Measurements from ENCODE around the gene SARNP. TPM values are rescaled to one million over a fixed set of nuclear protein-coding genes. Genes with fewer than 3 reads are reported as not detected.

SARNP gene
- total RNA-seq, 5 donors from 2014 or later (not counting 1 experiment from before 2014, with no cell fraction given): 36.9 to 50.3 (median 46.8) TPM

DNA sequence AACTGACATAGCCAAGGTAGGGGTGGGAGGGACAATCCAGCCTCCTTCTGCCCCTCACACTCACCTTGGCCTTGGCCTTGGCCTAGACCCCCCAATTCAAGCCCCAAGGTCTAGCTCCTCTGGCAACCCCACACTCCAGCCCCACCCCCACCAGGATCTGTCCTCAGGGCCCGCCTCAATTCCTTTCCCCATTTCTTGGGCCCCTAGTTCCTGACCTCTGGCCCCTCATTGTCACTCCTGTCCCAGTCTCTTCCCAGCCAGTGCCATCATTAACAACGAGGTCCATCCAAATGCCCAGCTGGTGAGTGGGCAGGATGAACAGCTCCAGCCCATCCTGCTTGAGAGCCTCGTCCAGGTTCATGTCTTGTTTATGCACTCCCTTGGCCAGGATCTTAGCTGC, 81.4 kb downstream of the SARNP start:
- Mint-ChIP-seq H3K36me3 (no peaks in the 10 kb centered on the region), H3K4me3 (no peak overlapping the region), H3K9me3 (no peaks in the 10 kb centered on the region), H3K27ac (peak overlapping the region in 1 of 2 donors; percentile 52), H3K27me3 (no peaks in the 10 kb centered on the region), H3K4me1 (peaks cover 18 to 22% (median 22%) of the 10 kb centered on the region in 3 donors)
- Histone ChIP-seq H3K27ac (ENCODE audit: low read length) (no peak overlapping the region), H3K9me3 (no peaks in the 10 kb centered on the region), H3K4me1 (ENCODE audit: control insufficient read depth in 1 of 2, extremely low read depth in 1 of 2, insufficient read depth in 2 of 2, low read length in 2 of 2) (peaks cover 6 to 26% of the 10 kb centered on the region in 2 experiments), H3K27me3 (replicated peaks in 1 of 2; ENCODE audit: control insufficient read depth in 2 of 2, extremely low read depth in 1 of 2, insufficient read depth in 2 of 2, low read length in 1 of 2) (no peaks in the 10 kb centered on the region), H3K4me3 (ENCODE audit: control insufficient read depth in 1 of 2, extremely low read depth in 1 of 2, low read length in 1 of 2) (no peak overlapping the region), H3K36me3 (ENCODE audit: control insufficient read depth in 2 of 2, extremely low read depth in 1 of 2, insufficient read depth in 1 of 2, low read length in 1 of 2) (no peaks in the 10 kb centered on the region)
- ATAC-seq (replicated peaks in 1 of 4) (no peak), DNase-seq (no peak)
- ChIA-PET CTCF (interaction anchor here in 1 of 2 donors (1.0 kb wide), 1 partner anchor 204 kb away, joined by 4 read pairs; no protein-coding TSS in a partner anchor), POLR2A (no interaction called here)
- WGBS (ENCODE audit: insufficient coverage): 86% methylated on average over 3 of the region's 3 CpGs

DNA sequence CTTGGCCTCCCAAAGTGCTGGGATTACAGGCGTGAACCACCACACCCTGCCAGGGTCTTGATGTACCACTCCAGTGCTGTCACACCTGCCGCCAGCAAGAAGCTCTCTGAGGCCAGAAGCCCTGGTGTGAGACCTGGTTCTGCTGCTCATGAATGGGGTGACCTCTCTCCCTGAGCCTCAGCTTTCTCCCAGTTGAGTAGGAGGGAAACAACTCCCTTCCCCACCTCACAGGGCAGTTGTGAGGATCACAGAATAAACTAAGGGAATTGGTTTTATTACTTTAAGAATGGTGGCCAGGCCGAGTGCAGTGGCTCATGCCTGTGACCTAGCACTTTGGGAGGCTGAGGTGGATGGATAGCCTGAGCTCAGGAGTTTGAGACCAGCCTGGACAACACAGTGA, 82.9 kb downstream of the SARNP start:
- Histone ChIP-seq H3K4me3 (ENCODE audit: control insufficient read depth in 1 of 2, extremely low read depth in 1 of 2, low read length in 1 of 2) (no peak overlapping the region), H3K27ac (ENCODE audit: low read length) (no peak overlapping the region), H3K9me3 (no peaks in the 10 kb centered on the region), H3K36me3 (ENCODE audit: control insufficient read depth in 2 of 2, extremely low read depth in 1 of 2, insufficient read depth in 1 of 2, low read length in 1 of 2) (no peaks in the 10 kb centered on the region), H3K4me1 (ENCODE audit: control insufficient read depth in 1 of 2, extremely low read depth in 1 of 2, insufficient read depth in 2 of 2, low read length in 2 of 2) (peaks cover 12 to 40% of the 10 kb centered on the region in 2 experiments), H3K27me3 (replicated peaks in 1 of 2; ENCODE audit: control insufficient read depth in 2 of 2, extremely low read depth in 1 of 2, insufficient read depth in 2 of 2, low read length in 1 of 2) (no peaks in the 10 kb centered on the region)
- H3K27me3 Mint-ChIP-seq: no peaks in the 10 kb centered on the region
- DNase-seq (no peak), ATAC-seq (replicated peaks in 1 of 4) (no peak)
- H3K27ac Mint-ChIP-seq: no peak overlapping the region
- H3K36me3 Mint-ChIP-seq: no peaks in the 10 kb centered on the region
- whole genome bisulfite sequencing (ENCODE audit: insufficient coverage): 100% methylated on average over 1 of the region's 3 CpGs
- POLR2A ChIA-PET: interaction anchor here in 1 of 2 donors (0.5 kb wide), 1 partner anchor 843 kb away, joined by 4 read pairs; no protein-coding TSS in a partner anchor
- H3K4me1 Mint-ChIP-seq: peaks cover 31 to 36% (median 35%) of the 10 kb centered on the region in 3 donors
- no peaks in the 10 kb centered on the region for H3K9me3 Mint-ChIP-seq
- H3K4me3 Mint-ChIP-seq: no peak overlapping the region
- CTCF ChIA-PET: interaction anchor here (0.6 to 1.8 kb wide), 3 partner anchors 13 to 218 kb away, joined by 3 to 6 read pairs (median 3); no protein-coding TSS in a partner anchor

DNA sequence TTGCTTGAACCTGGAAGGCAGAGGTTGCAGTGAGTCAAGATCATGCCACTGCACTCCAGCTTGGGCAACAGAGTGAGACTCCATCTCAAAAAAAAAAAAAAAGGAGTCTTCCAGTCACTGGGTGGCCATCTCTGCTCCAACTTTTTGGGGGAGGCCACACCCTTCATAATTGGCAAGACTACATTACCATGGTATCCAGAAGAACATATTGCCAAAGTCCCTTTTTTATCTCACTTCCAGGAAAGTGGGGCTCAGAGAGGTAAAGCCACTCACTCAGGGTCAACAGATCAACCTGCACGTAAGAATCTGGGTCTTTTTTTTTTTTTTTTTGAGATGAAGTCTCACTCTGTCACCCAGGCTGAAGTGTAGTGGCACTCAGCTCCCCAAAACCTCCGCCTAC, 83.7 kb downstream of the SARNP start:
- DNase-seq: no peak
- 83% methylated on average over 1 of the region's 2 CpGs for WGBS (ENCODE audit: insufficient coverage)
- Mint-ChIP-seq H3K36me3 (no peaks in the 10 kb centered on the region), H3K4me3 (no peak overlapping the region), H3K27ac (no peak overlapping the region), H3K9me3 (no peaks in the 10 kb centered on the region), H3K4me1 (peaks cover 33 to 39% (median 35%) of the 10 kb centered on the region in 3 donors), H3K27me3 (no peaks in the 10 kb centered on the region)
- POLR2A ChIA-PET: interaction anchor here (0.6 to 0.7 kb wide), 2 partner anchors 182 to 311 kb away, joined by 3 to 6 read pairs; no protein-coding TSS in a partner anchor
- ATAC-seq (replicated peaks in 1 of 4): no peak
- Histone ChIP-seq H3K9me3 (no peaks in the 10 kb centered on the region), H3K4me3 (ENCODE audit: control insufficient read depth in 1 of 2, extremely low read depth in 1 of 2, low read length in 1 of 2) (no peak overlapping the region), H3K36me3 (ENCODE audit: control insufficient read depth in 2 of 2, extremely low read depth in 1 of 2, insufficient read depth in 1 of 2, low read length in 1 of 2) (no peaks in the 10 kb centered on the region), H3K27me3 (replicated peaks in 1 of 2; ENCODE audit: control insufficient read depth in 2 of 2, extremely low read depth in 1 of 2, insufficient read depth in 2 of 2, low read length in 1 of 2) (no peaks in the 10 kb centered on the region), H3K27ac (ENCODE audit: low read length) (no peak overlapping the region), H3K4me1 (ENCODE audit: control insufficient read depth in 1 of 2, extremely low read depth in 1 of 2, insufficient read depth in 2 of 2, low read length in 2 of 2) (peaks cover 12 to 44% of the 10 kb centered on the region in 2 experiments)
- CTCF ChIA-PET: interaction anchor here in 1 of 2 donors (0.6 to 1.8 kb wide), 3 partner anchors 9 to 219 kb away, joined by 3 to 6 read pairs (median 4); no protein-coding TSS in a partner anchor

DNA sequence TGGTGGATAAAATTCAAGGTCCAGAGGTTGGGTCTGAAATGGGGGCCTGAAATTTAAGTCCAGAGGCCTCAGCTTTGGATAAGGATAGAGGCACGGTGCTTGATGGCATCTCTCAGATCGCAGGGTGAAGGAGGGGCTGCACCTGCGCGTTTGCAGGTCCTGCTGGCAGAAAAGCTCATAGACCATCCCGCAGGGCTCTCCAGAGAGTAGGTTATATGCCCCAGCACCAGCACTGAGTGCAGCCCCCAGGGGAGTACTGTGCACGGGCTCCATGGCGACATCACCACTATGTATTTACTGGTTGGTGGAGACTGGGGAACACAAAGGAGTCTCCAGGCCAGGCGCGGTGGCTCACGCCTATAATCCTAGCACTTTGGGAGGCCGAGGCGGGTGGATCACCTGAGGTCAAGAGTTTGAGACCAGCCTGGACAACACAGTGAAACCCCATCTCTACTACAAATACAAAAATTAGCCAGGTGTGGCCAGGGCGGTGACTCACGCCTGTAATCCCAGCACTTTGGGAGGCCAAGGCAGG, 84.4 kb downstream of the SARNP start:
- H3K4me1 Mint-ChIP-seq: peaks cover 27 to 32% (median 31%) of the 10 kb centered on the region in 3 donors

DNA sequence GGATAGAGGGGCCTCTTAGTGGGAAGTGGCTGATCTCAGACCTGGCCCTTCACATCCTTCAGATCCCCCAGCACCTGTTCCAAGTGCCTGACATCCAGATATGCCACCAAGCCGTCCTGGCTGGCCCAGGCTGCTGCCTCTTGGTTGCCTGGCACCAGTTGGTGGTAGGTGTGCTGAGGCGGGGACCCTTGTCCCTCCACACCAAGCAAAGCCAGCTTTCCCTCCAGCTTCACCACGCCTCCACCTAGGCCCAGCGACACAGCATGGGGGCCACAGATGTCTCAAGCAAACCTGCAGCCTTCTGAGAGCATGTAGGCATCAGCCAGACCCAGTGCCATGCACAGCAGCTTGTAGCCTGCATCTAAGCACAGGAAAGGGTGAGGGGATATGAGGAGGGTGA, 85.2 kb downstream of the SARNP start:
- ChIA-PET CTCF (no interaction called here), POLR2A (no interaction called here)
- no peaks in the 10 kb centered on the region for H3K9me3 ChIP-seq
- no peaks in the 10 kb centered on the region for H3K9me3 Mint-ChIP-seq
- H3K27me3 ChIP-seq (replicated peaks in 1 of 2; ENCODE audit: control insufficient read depth in 2 of 2, extremely low read depth in 1 of 2, insufficient read depth in 2 of 2, low read length in 1 of 2): no peaks in the 10 kb centered on the region
- H3K4me3 ChIP-seq (ENCODE audit: control insufficient read depth in 1 of 2, extremely low read depth in 1 of 2, low read length in 1 of 2): no peak overlapping the region
- no peaks in the 10 kb centered on the region for H3K36me3 Mint-ChIP-seq
- H3K36me3 ChIP-seq (ENCODE audit: control insufficient read depth in 2 of 2, extremely low read depth in 1 of 2, insufficient read depth in 1 of 2, low read length in 1 of 2): no peaks in the 10 kb centered on the region
- no peak for ATAC-seq (replicated peaks in 1 of 4)
- peaks cover 24 to 30% (median 29%) of the 10 kb centered on the region in 3 donors for H3K4me1 Mint-ChIP-seq
- H3K4me3 Mint-ChIP-seq: no peak overlapping the region
- H3K27ac Mint-ChIP-seq: no peak overlapping the region
- 92% methylated on average over 2 of the region's 4 CpGs for WGBS (ENCODE audit: insufficient coverage)
- H3K27ac ChIP-seq (ENCODE audit: low read length): no peak overlapping the region
- no peak for DNase-seq
- peaks cover 9 to 41% of the 10 kb centered on the region in 2 experiments for H3K4me1 ChIP-seq (ENCODE audit: control insufficient read depth in 1 of 2, extremely low read depth in 1 of 2, insufficient read depth in 2 of 2, low read length in 2 of 2)
- no peaks in the 10 kb centered on the region for H3K27me3 Mint-ChIP-seq

More for the DNA sequence above, 84.4 kb downstream of the SARNP start:
- Histone ChIP-seq H3K9me3 (no peaks in the 10 kb centered on the region), H3K36me3 (ENCODE audit: control insufficient read depth in 2 of 2, extremely low read depth in 1 of 2, insufficient read depth in 1 of 2, low read length in 1 of 2) (no peaks in the 10 kb centered on the region), H3K4me1 (ENCODE audit: control insufficient read depth in 1 of 2, extremely low read depth in 1 of 2, insufficient read depth in 2 of 2, low read length in 2 of 2) (peaks cover 11 to 41% of the 10 kb centered on the region in 2 experiments), H3K27me3 (replicated peaks in 1 of 2; ENCODE audit: control insufficient read depth in 2 of 2, extremely low read depth in 1 of 2, insufficient read depth in 2 of 2, low read length in 1 of 2) (no peaks in the 10 kb centered on the region), H3K27ac (ENCODE audit: low read length) (no peak overlapping the region), H3K4me3 (ENCODE audit: control insufficient read depth in 1 of 2, extremely low read depth in 1 of 2, low read length in 1 of 2) (no peak overlapping the region)
- WGBS (ENCODE audit: insufficient coverage): 97% methylated on average over 7 of the region's 14 CpGs
- Mint-ChIP-seq H3K27ac (no peak overlapping the region), H3K36me3 (no peaks in the 10 kb centered on the region), H3K9me3 (no peaks in the 10 kb centered on the region), H3K4me3 (no peak overlapping the region), H3K27me3 (no peaks in the 10 kb centered on the region)
- ChIA-PET CTCF (no interaction called here), POLR2A (interaction anchor here in 1 of 2 donors (0.7 kb wide), 1 partner anchor 183 kb away, joined by 6 read pairs; no protein-coding TSS in a partner anchor)
- ATAC-seq (replicated peaks in 1 of 4) (no peak), DNase-seq (no peak)

DNA sequence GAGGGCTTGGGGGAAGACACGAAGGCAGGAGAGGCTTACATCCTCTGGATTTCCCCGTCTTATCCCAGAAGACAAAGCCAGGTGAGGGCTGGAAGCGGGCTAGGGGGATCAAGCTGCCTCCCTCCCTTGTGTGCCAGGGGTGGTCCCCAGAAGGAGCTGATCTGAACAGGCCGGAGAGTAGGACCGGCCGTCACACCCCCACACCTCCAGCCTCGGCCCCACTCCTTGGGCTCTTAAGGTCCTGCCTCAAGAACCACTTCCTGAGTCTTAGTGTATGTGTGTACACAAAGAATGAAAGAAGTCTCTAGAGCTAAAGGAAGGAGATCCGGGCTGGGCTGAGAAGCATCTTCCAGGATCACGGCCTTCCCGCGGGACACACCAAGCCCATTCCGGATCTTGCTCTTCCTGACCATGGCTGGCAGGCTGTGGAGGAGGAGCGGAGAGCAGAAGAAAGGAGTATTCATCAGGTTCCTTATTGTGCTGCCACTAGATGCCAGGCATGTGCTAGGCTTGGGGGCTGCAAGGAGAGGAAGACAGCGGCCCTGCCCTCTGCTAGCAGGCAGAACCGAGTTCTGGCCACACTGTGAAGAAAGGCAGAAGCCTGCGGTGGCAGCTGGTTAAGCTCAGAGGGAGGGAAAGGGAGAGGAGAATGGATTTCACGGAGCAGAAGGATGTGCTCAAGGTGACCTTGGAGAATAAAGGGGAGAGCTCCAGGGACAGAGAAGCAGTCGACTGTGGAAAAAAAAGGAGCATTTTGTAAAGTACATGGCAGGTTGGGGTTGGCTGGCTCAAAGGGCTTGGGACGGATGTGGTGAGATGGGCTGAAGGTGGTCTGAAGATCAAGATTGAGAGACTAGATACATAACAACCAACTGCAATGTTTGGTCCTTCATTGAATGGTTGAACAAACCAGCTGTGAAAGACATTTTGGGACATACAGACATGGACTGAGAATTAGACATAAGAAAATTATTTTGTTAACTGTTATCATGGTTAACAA, 87.4 kb downstream of the SARNP start:
- Histone ChIP-seq H3K27me3 (replicated peaks in 1 of 2; ENCODE audit: control insufficient read depth in 2 of 2, extremely low read depth in 1 of 2, insufficient read depth in 2 of 2, low read length in 1 of 2) (no peaks in the 10 kb centered on the region), H3K9me3 (no peaks in the 10 kb centered on the region), H3K27ac (ENCODE audit: low read length) (peak overlapping the region; percentile 87), H3K36me3 (ENCODE audit: control insufficient read depth in 2 of 2, extremely low read depth in 1 of 2, insufficient read depth in 1 of 2, low read length in 1 of 2) (peaks cover 0 to 6% of the 10 kb centered on the region in 2 donors), H3K4me3 (ENCODE audit: control insufficient read depth in 1 of 2, extremely low read depth in 1 of 2, low read length in 1 of 2) (peak overlapping the region; percentile 60 to 80), H3K4me1 (ENCODE audit: control insufficient read depth in 1 of 2, extremely low read depth in 1 of 2, insufficient read depth in 2 of 2, low read length in 2 of 2) (peaks cover 9 to 38% of the 10 kb centered on the region in 2 experiments)
- H3K27ac Mint-ChIP-seq: peak overlapping the region; percentile 95 to 97
- no peaks in the 10 kb centered on the region for H3K9me3 Mint-ChIP-seq
- peaks cover 27 to 40% (median 38%) of the 10 kb centered on the region in 3 donors for H3K4me1 Mint-ChIP-seq
- 2% methylated on average over 13 of the region's 19 CpGs for WGBS (ENCODE audit: insufficient coverage)
- peak overlapping the region; percentile 83 to 89 (median 83) for H3K4me3 Mint-ChIP-seq
- ChIA-PET POLR2A (interaction anchor here in 1 of 2 donors (0.5 to 0.7 kb wide), 4 partner anchors 79 to 1190 kb away, joined by 3 to 4 read pairs (median 4); no protein-coding TSS in a partner anchor), CTCF (interaction anchor here (0.5 to 2.1 kb wide), 6 partner anchors 7 to 1337 kb away, joined by 3 to 30 read pairs (median 3); partner anchors contain the start of gene DNAJC14 (in 1 of the 2))
- H3K27me3 Mint-ChIP-seq: no peaks in the 10 kb centered on the region
- DNase-seq (peak in 5 of 35 experiments; percentile 25 to 56 (median 32)), ATAC-seq (replicated peaks in 1 of 4) (peak; percentile 44 to 59 (median 56))
- H3K36me3 Mint-ChIP-seq: peaks cover 3% of the 10 kb centered on the region

Measured in T-cell (primary cell).